Measurements from ENCODE around the gene TAB2. TPM values are rescaled to one million over a fixed set of nuclear protein-coding genes. Genes with fewer than 3 reads are reported as not detected.
"Not testable (repeated sequence)": the region's sequence is repeated elsewhere in the genome, so short reads cannot be mapped to it uniquely, and the experiment has no call there.

TAB2 gene
- total and polyA plus RNA-seq, 7 donors, result 35.9 to 86.0 (median 56.5) TPM

GRCh38 chr6:149459761-149460160 is 142.2 kb downstream of the TAB2 start:
- H3K4me1 ChIP-seq, result peaks cover 5% of the 10 kb centered on the region
- H3K4me3 ChIP-seq, result no peak overlapping the region
- DNase-seq (peak in 1 of 2 donors; percentile 24), ATAC-seq (no peak)
- no peaks in the 10 kb centered on the region for H3K27me3 ChIP-seq (ENCODE audit: insufficient read depth in 3 of 3, low read length in 2 of 3)
- TF ChIP-seq, protein P1, sequence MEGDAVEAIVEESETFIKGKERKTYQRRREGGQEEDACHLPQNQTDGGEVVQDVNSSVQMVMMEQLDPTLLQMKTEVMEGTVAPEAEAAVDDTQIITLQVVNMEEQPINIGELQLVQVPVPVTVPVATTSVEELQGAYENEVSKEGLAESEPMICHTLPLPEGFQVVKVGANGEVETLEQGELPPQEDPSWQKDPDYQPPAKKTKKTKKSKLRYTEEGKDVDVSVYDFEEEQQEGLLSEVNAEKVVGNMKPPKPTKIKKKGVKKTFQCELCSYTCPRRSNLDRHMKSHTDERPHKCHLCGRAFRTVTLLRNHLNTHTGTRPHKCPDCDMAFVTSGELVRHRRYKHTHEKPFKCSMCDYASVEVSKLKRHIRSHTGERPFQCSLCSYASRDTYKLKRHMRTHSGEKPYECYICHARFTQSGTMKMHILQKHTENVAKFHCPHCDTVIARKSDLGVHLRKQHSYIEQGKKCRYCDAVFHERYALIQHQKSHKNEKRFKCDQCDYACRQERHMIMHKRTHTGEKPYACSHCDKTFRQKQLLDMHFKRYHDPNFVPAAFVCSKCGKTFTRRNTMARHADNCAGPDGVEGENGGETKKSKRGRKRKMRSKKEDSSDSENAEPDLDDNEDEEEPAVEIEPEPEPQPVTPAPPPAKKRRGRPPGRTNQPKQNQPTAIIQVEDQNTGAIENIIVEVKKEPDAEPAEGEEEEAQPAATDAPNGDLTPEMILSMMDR (IDR thresholded peaks at IDR 0.05), result no peak
- H3K36me3 ChIP-seq (ENCODE audit: insufficient read depth in 1 of 2, low read depth in 1 of 2), result no peaks in the 10 kb centered on the region
- no peak overlapping the region for H3K27ac ChIP-seq
- no peaks in the 10 kb centered on the region for H3K9me3 ChIP-seq
- intact Hi-C loops (cut with DNase I), result no loop called here
- WGBS, 3 donors, result 73 to 90% (median 84%) methylated on average over 5 of the region's 5 CpGs

GRCh38 chr6:149460249-149460648 is 142.7 kb downstream of the TAB2 start:
- WGBS, 3 donors, result 65 to 82% (median 75%) methylated on average over 3 of the region's 3 CpGs

More at GRCh38 chr6:149460249-149460648, 142.7 kb downstream of the TAB2 start:
- H3K4me1 ChIP-seq; ATAC-seq; H3K27me3 ChIP-seq (ENCODE audit: insufficient read depth in 3 of 3, low read length in 2 of 3); H3K4me3 ChIP-seq; H3K9me3 ChIP-seq; H3K27ac ChIP-seq; H3K36me3 ChIP-seq (ENCODE audit: insufficient read depth in 1 of 2, low read depth in 1 of 2); intact Hi-C loops (cut with DNase I): not testable (repeated sequence)
- peak in 1 of 2 donors; percentile 16 for DNase-seq

Other genes with a start within 250 kb of the TAB2 start
- under 1 TPM; 0.26 to 0.42 (median 0.36) TPM for gene SUMO4, start 82.5 kb downstream of the TAB2 start, total RNA-seq
- under 1 TPM in 1 of 3 donors, not detected in 2; 0.16 TPM for gene SUMO4, start 82.5 kb downstream of the TAB2 start, polyA plus RNA-seq
- under 1 TPM; 0.17 to 0.41 (median 0.26) TPM for gene ZC3H12D, start 167.3 kb downstream of the TAB2 start, total RNA-seq
- under 1 TPM; 0.17 to 0.28 (median 0.26) TPM for gene ZC3H12D, start 167.3 kb downstream of the TAB2 start, polyA plus RNA-seq
- 10 to 100 TPM; 14.7 to 32.4 (median 22.3) TPM for gene PPIL4, start 228.3 kb downstream of the TAB2 start, total RNA-seq
- 1 to 10 TPM; 6.9 to 8.4 (median 8.3) TPM for gene PPIL4, start 228.3 kb downstream of the TAB2 start, polyA plus RNA-seq
- 10 to 100 TPM; 26.8 to 39.0 (median 30.5) TPM for gene GINM1, start 248.7 kb downstream of the TAB2 start, total RNA-seq
- 10 to 100 TPM; 25.9 to 35.6 (median 30.7) TPM for gene GINM1, start 248.7 kb downstream of the TAB2 start, polyA plus RNA-seq